HL-60 (cell line): ENCODE measurements around the gene PAXIP1.

Experiments
- GABPA ChIP-seq: IDR thresholded peaks from 2 replicates; pipeline ENCODE4 v1.6.1; 2012; ENCODE audit warnings: low read depth
- POLR2AphosphoS5 ChIP-seq: IDR thresholded peaks from 2 replicates; pipeline ENCODE4 v1.6.1; 2012; ENCODE audit warnings: low read depth
- SPI1 ChIP-seq: IDR thresholded peaks from 2 replicates; pipeline ENCODE4 v1.6.1; 2012; ENCODE audit warnings: low read depth, mild to moderate bottlenecking, borderline replicate concordance
- TF ChIP-seq, protein P1 (sequence below): IDR thresholded peaks from one replicate; pipeline ENCODE4 v1.5.1; 2011; ENCODE audit warnings: low read length, control low read depth, inconsistent platforms; ENCODE audit not compliant: insufficient read depth
- TF ChIP-seq, protein P2 (sequence below): IDR thresholded peaks from 2 replicates; pipeline ENCODE4 v1.6.1; 2012; ENCODE audit warnings: low read depth; ENCODE audit not compliant: insufficient replicate concordance

- TF ChIP-seq, protein P1, sequence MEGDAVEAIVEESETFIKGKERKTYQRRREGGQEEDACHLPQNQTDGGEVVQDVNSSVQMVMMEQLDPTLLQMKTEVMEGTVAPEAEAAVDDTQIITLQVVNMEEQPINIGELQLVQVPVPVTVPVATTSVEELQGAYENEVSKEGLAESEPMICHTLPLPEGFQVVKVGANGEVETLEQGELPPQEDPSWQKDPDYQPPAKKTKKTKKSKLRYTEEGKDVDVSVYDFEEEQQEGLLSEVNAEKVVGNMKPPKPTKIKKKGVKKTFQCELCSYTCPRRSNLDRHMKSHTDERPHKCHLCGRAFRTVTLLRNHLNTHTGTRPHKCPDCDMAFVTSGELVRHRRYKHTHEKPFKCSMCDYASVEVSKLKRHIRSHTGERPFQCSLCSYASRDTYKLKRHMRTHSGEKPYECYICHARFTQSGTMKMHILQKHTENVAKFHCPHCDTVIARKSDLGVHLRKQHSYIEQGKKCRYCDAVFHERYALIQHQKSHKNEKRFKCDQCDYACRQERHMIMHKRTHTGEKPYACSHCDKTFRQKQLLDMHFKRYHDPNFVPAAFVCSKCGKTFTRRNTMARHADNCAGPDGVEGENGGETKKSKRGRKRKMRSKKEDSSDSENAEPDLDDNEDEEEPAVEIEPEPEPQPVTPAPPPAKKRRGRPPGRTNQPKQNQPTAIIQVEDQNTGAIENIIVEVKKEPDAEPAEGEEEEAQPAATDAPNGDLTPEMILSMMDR = no peak
- TF ChIP-seq, protein P2, sequence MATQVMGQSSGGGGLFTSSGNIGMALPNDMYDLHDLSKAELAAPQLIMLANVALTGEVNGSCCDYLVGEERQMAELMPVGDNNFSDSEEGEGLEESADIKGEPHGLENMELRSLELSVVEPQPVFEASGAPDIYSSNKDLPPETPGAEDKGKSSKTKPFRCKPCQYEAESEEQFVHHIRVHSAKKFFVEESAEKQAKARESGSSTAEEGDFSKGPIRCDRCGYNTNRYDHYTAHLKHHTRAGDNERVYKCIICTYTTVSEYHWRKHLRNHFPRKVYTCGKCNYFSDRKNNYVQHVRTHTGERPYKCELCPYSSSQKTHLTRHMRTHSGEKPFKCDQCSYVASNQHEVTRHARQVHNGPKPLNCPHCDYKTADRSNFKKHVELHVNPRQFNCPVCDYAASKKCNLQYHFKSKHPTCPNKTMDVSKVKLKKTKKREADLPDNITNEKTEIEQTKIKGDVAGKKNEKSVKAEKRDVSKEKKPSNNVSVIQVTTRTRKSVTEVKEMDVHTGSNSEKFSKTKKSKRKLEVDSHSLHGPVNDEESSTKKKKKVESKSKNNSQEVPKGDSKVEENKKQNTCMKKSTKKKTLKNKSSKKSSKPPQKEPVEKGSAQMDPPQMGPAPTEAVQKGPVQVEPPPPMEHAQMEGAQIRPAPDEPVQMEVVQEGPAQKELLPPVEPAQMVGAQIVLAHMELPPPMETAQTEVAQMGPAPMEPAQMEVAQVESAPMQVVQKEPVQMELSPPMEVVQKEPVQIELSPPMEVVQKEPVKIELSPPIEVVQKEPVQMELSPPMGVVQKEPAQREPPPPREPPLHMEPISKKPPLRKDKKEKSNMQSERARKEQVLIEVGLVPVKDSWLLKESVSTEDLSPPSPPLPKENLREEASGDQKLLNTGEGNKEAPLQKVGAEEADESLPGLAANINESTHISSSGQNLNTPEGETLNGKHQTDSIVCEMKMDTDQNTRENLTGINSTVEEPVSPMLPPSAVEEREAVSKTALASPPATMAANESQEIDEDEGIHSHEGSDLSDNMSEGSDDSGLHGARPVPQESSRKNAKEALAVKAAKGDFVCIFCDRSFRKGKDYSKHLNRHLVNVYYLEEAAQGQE = no peak
- TF ChIP-seq GABPA (no peak), POLR2AphosphoS5 (no peak), SPI1 (no peak)
Observed at GRCh38 chr7:154915600-154915999, 87.3 kb downstream of the PAXIP1 start.
